Anterior cingulate cortex (tissue), 58 donors: ENCODE measurements around the gene SLC25A21.
"Not testable (repeated sequence)": the region's sequence is repeated elsewhere in the genome, so short reads cannot be mapped to it uniquely, and the experiment has no call there.

Experiments used
- DNase-seq, 58 donors: peaks; one replicate each; lab custom pipeline; 2025; lab: John Stamatoyannopoulos, UW

Gene SLC25A21

GRCh38 chr14:36748610-36749213 lies 423.7 kb downstream of the SLC25A21 start:
- no peak for DNase-seq

DNA sequence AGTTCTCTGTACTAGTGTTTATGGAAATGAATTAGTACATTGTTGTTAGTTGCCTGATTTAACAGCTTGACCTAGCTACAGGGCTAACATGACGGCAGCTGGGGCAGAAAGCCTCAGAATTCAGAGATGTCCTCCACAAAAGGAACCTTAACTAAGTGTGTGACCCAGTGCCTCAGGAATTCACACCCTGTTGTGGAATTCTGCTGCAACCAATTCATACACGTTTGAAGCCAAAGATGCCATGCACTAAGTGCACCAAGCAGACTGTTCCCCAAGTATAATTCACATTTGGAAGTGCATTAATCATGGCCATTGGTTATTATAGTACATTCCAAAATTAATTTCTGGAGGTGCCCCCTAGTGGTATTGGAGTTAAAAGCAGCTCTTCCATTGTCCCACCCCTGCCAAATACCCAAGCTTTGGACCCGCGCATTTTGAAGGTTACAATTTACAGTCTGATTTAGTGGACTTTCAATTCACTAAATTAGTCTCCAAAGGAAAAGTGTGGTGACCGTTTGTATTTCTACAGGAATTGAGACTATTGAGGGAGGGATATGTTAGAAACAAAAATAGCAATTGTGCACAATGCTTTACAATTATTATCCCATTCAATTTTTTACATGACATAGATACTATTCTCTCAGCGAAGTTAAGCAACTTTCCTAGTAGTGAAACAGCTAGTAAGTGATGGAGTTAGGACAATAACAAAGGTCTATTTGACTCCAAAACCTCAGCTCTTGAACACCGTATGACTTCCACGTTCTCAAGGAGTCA lies 424.8 kb downstream of the SLC25A21 start:
- no peak for DNase-seq

- DNase-seq = no peak
Measured at GRCh38 chr14:36746872-36747271, 425.5 kb downstream of the SLC25A21 start.

GRCh38 chr14:36741858-36742257 lies 430.5 kb downstream of the SLC25A21 start:
- DNase-seq = no peak

GRCh38 chr14:36738269-36738668 lies 434.1 kb downstream of the SLC25A21 start:
- no peak for DNase-seq

DNA sequence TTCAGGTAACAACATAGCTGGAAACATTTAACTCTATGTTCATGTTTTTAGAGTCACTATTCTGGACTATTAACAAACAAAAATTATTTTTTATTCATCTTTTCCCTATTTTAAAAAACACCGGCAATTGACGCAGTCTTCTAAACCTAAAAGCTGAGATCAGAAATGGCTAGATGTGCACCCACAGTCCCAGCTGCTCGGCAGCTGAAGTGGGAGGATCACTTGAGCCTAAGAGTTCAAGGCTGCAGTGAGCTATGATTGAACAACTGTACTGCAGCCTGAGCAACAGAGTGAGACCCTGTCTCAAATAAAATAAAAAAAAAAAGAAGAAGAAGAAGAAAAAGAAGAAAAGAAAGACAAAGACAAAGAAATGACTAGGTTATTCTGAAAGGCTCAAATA lies 446.3 kb downstream of the SLC25A21 start:
- DNase-seq = no peak

- no peak for DNase-seq
Measured at GRCh38 chr14:36724162-36724561, 448.2 kb downstream of the SLC25A21 start.

- no peak for DNase-seq
Measured at GRCh38 chr14:36723530-36723929, 448.9 kb downstream of the SLC25A21 start.

DNA sequence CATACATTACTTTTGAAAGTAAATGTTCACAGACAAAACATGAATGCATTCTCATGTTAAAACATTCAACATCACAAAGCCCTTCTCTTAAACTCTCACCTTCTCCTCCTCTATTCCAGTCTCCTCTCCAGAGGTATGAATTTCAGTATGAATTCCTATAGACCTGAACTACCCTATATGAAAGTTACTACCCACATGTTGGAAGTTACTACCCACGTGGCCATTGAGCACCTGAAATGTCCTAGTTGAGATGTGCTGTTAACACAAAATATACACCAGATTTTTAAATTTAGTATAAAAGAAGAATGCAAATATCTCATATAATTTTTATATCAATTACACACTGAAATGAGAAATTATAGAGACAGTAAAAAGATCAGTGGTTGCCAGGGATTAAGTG lies 450.5 kb downstream of the SLC25A21 start:
- DNase-seq = no peak

- DNase-seq = no peak
Measured at GRCh38 chr14:36720657-36721056, 451.7 kb downstream of the SLC25A21 start.

GRCh38 chr14:36719823-36720222 lies 452.6 kb downstream of the SLC25A21 start:
- no peak for DNase-seq

- DNase-seq = no peak
Measured at GRCh38 chr14:36718216-36718615, 454.2 kb downstream of the SLC25A21 start.

DNA sequence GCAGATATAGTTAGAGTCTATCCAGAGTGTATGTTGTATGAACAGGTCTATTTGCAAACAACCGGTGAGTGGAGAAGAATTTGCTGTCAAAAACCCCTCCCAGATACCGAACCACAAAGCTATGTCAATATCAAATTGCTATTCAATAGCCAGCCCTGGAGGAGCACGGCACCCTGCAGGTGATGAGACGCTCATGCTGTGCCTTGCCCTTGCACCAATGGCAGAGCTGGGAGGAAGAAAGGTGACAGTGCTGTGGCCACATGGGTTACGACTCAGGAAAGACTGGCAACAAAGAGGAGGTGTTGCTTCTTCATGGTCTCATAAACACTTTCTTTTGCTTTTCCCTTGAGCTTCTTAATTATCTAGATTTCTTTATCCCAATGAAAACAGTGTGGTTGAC lies 455.0 kb downstream of the SLC25A21 start:
- no peak for DNase-seq

- DNase-seq = no peak
Measured at GRCh38 chr14:36716614-36717184, 455.7 kb downstream of the SLC25A21 start.

DNA sequence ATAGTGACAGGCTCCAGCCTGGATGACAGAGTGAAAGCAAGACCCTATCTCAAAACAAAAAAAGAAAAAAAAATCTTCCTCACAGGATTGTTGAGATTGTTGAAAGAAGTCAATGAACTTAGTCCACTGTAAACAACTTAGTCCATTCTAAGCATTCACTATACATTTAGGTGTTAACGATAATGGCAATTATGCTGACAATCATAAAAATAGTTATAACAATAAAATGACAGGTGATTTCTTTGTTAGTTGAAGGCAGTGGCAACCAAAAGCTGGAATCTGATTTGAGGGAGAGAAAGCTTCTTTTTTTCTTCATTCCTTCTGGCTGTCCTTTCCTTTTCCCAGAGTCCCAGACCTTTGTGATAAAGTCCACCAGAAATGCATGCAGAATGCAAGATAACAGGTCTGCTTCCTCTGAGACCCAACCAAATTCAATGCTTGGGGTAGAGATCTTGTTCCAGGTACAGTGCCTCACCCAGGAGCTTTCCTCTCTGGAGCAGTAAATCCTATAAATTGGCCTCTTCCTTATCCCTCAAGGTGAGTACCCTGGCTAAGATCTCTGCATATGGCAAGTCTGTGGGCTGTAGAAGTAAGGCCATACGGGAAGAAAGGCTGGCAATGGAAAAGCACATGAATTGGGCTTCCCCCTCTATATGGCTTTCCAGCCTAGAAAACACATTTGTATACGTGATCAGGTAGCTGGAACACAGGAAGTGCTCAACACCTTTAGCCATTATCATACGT lies 458.3 kb downstream of the SLC25A21 start:
- no peak for DNase-seq

GRCh38 chr14:36707570-36707969 lies 464.8 kb downstream of the SLC25A21 start:
- DNase-seq = no peak

GRCh38 chr14:36702474-36702873 lies 469.9 kb downstream of the SLC25A21 start:
- DNase-seq = no peak

DNA sequence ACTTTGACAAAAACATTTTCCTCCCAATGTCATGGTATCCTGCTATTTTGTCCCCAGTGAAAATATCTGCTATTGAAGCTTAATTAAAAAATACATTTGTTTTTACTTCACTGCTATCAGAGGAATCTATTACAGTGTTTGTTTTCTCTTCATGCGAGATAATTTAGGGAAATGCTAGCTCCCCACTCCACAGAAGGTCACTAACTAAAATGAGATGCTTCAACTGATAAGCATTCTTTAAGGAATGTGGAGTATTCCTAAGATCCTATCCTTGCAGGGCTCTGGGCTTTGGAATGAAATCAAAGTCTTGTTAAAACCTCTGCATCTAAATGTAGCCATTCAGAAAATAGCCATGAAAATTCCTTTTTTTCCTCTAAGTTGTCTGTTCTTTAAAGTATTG lies 471.3 kb downstream of the SLC25A21 start:
- DNase-seq = no peak

- no peak for DNase-seq
Measured at GRCh38 chr14:36700651-36701050, 471.8 kb downstream of the SLC25A21 start.

DNA sequence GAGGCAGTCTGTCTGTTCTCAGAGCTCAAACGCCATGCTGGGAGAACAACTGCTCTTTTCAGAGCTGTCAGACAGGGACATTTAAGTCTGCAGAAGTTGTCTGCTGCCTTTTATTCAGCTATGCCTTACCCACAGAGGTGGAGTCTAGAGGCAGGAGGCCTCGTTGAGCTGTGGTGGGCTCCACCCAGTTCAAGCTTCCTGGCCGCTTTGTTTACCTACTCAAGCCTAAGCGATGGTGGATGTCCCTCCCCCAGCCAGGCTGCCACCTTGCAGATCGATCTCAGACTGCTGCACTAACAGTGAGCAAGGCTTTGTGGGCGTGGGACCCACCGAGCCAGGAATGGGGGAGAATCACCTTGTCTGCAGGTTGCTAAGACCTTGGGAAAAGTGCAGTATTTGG lies 473.0 kb downstream of the SLC25A21 start:
- not testable (repeated sequence) for DNase-seq
